NCI-H510A treated with DMSO at 0.1 percent for 48 hours (cell line): ENCODE data around the gene HAUS5.
A peak's percentile ranks its signal among the peaks of the same experiment; 100 is the strongest.

ENCODE experiments used
- DNase-seq: peaks from one replicate; lab custom pipeline; 2025; lab: John Stamatoyannopoulos, UW

The HAUS5 gene

DNA sequence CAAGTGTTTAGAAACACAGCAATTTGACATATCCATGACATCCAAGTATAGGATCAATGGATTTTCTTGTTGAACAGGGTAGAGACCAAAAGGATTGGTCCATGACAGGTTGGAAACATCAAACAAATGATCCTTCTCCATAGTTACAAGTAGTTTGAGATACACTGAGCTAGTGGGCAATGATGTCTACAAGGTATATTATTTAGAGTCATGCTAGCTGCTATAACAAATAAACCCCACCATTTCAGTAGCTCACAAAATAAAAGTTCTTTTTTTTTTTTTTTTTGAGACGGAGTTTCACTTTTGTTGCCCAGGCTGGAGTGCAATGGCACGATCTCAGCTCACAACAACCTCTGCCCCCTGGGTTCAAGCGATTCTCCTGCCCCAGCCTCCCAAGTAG lies 4.9 kb upstream of the HAUS5 start:
- DNase-seq: no peak

DNA sequence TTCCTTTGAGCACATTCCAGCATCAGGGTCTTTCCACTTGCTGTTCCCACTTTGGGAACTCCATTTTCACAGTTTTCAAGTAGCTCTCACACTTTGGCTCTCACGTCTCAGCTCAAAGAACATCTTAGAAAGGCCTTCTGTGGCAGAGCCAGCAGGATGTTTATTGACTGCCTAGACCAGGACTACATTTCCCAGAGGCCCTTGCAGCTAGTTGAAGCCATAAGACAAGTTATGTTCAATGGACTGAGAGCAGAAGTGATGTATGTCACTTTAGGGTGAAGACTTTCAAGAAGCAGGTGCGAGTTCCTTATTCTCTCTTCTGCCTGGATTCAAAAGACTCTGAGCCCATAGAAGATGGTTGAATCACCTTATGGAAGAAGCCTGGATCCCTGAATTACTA lies 4.3 kb upstream of the HAUS5 start:
- no peak for DNase-seq

DNA sequence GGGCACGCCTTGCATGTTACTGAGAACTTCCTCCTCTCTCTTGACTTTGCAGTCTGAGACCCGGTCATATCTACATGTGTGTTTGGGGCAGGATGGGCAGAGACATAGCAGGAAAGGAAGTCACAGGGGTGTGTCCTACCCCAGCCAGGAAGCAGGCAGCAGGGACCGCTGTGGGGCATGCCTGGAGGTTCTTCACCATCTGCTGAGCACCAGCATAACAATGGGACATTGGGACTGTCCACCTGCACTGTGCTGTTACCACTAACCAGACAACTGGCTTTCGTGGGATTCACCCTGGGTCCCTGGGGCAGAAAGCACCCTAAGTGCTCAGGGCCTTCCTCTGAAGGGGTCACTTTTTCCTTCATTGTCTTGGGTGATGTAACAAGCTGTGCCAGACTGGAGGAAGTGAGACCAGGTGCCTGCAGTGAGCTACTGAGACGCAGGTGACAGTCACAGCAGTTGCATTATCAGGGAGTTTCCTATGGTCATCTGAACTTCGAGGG lies 2.6 kb upstream of the HAUS5 start:
- no peak for DNase-seq

DNA sequence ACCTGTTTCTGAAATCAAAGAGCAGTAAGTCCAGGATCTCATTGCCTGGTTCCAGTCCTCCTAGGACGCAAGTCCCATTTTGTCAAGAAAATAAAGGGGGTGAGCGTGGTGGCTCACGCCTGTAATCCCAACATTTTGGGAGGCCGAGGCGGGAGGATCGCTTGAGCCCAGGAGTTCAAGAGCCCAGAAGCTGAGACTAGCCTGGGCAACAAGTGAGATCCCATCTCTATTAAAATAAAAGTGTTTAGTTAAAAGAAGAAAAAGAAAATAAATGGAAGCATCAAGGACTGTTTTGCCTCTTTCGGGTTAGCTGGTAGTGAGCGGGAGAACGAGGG lies 344 bp upstream of the HAUS5 start:
- DNase-seq: no peak

DNA sequence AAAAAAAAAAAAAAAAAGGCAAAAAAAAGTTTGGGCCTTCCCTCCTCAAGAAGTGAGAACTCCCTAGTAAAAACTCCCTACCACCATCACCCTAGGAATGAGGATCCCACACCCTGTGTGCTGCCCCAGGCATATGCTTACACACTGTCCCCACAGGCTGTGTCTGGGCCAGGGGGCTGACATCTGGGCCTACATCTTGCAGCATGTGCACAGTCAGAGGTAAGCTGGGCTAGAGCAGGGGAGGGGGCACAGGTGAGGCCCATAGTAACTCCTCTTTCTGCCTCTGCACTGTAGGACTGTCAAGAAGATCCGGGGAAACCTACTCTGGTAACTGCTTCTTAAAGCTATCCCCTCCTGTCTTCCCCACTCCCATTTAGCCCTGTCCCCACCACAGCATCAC lies 1.0 kb downstream of the HAUS5 start:
- no peak for DNase-seq

DNA sequence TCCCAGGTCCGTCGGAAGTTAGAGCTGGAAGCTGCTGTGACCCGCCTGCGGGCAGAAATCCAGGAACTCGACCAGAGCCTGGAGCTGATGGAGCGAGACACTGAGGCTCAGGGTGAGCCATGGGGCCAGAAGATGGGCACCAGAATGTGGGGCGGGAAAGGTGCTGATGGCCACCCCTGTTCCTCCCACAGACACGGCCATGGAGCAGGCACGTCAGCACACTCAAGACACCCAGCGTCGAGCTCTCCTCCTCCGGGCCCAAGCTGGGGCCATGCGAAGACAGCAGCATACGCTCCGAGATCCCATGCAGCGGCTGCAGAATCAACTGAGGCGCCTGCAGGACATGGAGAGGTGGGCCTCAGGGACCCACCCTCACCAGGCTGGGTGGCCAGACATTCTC lies 2.5 kb downstream of the HAUS5 start:
- no peak for DNase-seq

DNA sequence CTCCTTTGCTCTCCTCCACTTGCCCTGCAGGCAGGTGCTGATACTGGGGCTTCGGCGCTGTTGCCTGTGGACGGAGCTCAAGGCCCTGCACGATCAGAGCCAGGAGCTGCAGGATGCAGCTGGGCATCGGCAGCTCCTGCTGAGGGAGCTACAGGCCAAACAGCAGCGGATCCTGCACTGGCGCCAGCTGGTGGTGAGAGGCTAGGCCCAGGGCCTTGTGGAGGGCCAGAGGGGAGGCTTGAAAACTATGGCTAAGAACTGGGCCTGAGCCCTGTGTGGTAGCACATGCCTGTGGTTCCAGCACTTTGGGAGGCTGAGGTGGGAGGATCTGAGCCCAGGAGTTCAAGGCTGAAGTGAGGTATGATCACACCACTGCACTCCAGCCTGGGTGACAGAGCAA lies 6.3 kb downstream of the HAUS5 start:
- DNase-seq: no peak

DNA sequence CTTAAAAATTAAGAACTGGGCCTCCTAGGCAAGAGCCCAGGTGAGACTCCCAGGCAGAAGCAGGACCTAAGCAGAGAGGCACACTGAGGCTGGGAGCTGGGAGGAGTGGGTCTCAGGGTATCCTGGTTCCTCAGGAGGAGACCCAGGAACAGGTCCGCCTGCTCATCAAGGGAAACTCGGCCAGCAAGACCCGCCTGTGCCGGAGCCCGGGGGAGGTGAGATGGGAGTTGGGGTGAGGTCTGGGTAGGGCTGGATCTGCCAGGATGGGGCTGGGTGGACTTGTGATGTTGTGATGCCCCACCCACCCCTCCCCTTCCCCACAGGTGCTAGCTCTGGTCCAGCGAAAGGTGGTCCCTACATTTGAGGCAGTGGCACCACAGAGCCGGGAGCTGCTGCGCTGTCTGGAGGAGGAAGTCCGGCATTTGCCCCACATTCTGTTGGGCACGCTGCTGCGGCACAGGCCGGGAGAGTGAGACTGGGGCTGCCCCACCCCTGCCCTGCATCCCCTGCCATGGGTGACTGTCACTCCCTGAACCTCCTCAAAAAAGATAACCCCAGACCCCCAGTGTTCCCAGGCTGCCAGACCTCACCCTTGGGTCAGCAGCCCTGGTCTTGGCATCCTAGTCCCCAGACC lies 6.9 kb downstream of the HAUS5 start:
- no peak for DNase-seq

DNA sequence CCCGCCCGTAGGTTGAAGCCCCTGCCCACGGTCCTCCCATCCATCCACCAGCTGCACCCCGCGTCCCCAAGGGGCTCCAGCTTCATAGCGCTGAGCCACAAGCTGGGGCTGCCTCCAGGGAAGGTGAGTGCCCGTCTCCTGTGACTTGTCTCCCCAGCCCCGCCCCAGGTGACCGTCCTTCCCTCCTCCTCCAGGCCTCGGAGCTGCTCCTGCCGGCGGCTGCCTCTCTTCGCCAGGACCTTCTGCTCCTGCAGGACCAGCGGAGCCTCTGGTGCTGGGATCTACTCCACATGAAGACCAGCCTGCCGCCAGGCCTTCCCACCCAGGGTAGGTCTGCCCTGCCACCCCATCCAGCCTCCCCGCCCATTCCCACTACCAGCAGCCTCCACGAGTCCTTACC lies 7.5 kb downstream of the HAUS5 start:
- no peak for DNase-seq

DNA sequence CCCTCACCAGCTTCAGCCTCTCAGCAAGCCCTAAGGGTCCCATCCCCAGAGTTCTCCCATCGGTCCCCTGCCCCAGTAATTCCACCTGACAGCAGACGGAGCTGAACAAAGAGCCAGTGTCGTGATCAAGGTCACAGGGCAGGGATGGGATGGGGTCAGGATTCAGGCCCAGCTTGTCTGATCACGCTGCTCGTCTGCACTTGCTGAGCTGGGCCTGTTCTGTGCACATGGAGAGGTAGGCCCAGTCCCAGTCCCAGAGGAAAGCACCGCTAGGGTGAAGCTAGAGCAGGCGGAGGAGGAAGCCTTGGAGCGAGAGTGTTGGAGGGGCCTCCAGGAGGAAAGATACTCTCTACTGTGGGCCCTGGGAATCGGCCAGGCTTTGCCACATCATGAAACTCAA lies 9.2 kb downstream of the HAUS5 start:
- no peak for DNase-seq

DNA sequence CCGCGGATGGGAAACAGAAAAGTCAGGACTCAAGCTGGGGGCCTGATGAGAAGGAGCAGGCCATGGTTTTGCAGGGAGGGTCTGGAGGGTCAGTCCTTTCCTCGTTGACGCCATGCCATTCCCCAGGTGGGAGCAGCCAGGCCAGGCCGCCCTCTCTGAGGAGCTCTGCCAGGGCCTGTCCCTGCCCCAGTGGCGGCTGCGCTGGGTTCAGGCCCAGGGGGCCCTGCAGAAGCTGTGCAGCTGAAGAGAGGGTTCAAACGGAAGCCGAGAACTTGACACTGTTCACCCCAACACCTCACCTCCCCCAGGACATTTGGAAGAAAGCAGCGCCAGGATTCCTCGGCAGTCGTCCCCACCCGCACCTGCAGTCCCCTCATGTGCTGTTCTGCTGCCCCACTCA lies 10.2 kb downstream of the HAUS5 start:
- no peak for DNase-seq

DNA sequence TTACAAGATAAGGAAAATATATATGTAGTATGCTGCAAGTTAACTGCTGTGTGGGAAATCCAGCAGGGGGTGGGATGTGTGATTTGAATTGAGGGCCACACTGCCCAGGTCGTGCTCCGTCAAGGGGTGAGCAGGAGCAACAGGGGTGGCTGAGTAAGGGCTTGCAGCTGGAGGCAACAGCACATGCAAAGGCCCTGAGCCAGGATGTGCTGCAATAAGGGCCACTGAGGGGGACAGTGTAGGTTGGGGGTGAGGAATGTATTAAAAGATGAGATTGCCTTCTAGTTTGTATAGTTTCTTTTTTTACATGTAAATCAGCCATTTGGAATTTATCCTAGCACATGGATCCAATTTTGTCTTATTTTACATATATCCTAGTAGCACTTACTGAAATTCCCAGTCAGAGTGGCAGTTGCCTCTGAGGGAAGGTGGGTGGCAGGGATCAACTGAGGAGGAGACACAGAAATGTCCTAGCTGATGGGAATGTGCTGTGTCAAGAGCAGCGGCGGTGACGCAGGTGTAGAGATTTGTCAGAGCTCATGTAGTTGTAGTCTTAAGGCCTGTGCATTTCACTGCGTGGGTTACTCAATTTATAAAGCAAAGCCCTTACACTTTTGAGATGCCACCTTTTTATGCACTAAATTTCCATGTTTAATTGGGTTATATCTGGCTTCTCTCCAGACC lies 10.9 kb downstream of the HAUS5 start:
- DNase-seq: no peak

DNA sequence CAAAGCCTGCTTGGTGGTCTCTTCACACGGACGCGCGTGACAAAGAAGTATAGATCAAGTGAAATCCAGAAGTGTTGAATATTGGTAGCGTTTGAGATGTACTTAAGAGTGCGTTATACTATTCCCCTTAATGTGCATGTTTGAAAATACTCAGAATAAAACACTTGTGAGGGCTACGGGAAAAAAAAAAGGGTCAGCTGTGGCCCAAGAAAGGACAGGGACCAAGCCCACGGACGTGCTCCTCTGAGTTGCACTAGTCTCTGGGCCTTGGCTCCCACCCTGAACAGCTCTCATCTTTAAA lies 15.7 kb downstream of the HAUS5 start:
- no peak for DNase-seq

DNA sequence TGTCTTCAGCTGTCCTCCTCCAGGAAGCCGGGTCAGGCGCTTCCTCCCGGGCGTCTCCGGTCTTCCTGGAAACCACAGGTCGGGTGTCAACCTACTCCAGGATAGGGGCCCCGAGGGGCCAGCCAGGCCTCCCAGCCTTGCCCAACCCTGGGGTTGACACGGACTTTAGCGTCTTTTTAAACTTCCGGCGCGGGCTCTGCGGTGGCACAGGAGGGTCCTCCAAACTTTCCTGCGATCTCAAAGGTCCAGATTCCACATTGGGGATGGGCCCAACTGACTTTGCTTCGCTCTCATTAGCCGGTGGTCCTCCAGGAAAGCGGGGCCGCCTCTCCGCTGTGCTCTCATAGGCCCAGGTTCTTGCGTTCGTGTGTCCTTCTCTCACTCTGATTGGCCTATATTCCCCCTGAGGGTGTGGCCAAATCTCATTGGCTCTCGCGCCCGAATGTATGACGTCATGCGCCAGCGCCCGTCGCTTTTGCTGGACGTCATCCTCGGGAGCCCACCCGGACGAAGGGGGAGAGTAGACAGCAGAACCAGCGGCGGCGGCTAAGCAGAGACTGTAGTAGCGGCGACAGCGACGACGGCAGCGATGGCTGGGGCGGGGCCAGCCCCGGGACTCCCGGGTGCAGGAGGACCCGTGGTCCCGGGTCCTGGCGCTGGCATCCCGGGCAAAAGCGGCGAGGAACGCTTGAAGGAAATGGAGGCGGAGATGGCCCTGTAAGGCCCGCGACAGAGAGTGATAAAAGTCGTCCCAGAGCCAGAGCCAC lies 16.2 kb downstream of the HAUS5 start, which contains the start of gene RBM42:
Gene RBM42, plus strand, starts transcription at position 472 of the 767 bp plus-strand sequence. Its CDS starts 118 bp downstream, at position 590.
- DNase-seq: peak; percentile 97

DNA sequence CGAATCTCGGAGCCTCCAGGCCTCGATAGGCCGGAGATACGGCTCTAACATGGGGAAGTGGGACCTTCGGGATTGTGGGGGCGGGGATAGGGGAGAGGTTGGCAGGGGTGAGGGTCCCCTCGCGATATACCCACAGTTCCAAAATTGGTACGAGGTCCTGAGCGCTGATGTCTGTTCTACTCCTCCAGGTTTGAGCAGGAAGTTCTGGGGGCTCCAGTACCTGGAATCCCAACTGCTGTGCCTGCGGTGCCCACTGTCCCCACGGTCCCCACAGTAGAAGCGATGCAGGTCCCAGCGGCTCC lies 16.7 kb downstream of the HAUS5 start:
- no peak for DNase-seq

DNA sequence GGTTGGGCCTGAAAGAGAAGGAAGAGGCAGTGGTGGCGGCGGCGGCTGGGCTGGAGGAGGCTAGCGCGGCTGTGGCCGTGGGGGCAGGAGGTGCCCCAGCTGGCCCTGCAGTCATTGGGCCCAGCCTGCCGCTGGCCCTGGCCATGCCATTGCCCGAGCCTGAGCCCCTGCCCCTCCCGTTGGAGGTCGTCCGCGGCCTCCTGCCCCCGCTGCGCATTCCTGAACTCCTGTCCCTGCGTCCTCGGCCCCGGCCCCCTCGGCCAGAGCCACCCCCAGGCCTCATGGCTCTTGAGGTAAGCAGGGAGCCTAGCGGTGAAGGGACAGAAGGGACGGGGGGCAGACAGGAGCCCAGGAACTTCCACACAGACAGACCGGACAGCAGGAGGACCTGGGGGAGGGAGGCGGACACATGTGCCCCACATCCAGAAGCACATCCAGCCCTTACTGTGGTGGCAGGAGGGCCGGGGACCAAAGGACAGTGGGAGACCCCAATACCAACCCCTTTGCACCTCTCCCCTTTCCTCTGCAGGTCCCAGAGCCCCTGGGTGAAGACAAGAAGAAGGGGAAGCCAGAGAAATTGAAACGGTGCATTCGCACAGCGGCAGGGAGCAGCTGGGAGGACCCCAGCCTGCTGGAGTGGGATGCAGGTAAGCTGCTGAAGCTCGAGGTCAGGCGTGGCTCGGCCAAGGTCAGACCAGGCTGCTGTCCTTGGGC lies 21.3 kb downstream of the HAUS5 start:
- DNase-seq: no peak

DNA sequence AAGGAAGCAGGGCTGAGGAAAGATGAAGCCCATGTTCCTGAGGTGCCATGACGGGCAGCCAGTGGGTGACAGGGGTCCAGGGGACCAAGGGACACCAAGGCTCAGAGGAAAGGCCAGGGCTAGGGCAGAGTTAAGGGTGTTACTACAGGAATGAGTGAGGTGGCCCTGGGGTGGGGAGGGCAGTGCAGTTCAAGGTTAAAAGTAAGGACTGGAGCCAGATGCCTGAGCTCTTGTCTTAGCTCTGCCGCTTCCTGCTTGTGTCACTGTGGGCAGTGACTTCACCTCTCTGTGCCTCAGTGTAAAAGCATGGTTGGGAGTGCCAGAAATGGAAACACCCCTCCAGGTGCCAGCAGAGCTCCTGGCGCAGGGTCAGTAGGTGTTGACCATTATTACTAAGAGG lies 24.1 kb downstream of the HAUS5 start:
- DNase-seq: no peak

DNA sequence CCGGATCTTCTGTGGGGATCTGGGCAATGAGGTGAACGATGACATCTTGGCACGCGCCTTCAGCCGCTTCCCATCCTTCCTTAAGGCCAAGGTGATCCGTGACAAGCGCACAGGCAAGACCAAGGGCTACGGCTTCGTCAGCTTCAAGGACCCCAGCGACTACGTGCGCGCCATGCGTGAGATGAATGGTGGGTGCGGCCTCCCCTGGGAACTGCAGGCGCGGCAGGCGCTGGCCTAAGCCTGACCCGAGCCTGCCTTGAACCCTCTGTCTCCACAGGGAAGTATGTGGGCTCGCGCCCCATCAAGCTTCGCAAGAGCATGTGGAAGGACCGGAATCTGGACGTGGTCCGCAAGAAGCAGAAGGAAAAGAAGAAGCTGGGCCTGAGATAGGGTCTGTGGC lies 24.6 kb downstream of the HAUS5 start:
- no peak for DNase-seq

DNA sequence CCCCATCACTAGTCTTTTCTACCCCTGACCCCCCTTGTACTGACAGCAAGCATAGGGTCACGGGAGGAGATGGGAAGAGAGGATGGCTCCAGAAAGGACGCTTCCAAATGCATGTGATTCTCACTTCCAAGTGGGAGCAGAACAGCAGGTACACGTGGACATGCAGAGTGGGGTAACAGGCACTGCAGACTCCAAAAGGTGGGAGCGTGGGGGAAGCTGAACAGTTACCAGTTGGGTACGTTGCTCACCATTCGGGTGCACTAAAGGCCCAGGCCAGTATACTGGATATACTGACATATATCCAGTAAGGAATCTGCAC lies 26.7 kb downstream of the HAUS5 start:
- no peak for DNase-seq

DNA sequence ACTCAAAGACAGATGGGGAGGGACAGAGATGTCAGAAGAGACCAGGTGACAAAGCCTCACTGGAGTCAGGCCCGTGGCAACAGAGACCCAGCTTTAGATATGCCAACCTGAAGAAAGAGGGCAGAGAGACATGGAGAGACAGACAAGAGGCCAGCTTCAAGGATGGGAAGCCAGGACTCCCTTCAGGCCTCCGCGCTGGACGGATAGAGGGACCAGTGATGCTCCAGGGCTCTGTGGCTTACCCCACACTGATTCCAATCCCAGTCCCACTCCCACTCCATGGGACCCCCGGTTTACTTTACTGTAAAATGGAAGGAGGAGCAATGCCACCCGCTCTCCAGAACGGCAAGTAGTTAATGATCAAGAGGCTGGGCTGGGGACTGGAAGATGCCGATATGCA lies 27.3 kb downstream of the HAUS5 start:
- DNase-seq: no peak

DNA sequence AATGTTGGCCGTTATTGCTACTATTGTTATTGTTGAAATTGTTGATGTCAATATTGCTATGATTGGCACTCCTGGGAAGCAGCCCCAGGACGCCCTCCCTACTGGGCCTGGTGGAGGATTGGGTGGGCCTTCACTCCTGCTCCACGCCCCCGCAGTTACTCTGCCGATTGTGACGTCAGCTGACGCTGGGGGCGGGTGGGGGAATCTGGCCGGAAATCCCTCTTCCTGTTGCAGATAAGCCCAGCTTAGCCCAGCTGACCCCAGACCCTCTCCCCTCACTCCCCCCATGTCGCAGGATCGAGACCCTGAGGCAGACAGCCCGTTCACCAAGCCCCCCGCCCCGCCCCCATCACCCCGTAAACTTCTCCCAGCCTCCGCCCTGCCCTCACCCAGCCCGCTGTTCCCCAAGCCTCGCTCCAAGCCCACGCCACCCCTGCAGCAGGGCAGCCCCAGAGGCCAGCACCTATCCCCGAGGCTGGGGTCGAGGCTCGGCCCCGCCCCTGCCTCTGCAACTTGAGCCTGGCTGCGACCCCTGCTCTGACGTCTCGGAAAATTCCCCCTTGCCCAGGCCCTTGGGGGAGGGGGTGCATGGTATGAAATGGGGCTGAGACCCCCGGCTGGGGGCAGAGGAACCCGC lies 29.1 kb downstream of the HAUS5 start, which contains the start of gene ETV2:
Gene ETV2, plus strand, starts transcription at position 231 of the 637 bp plus-strand sequence. CDS start 716 bp downstream, outside the sequence.
- DNase-seq: no peak

DNA sequence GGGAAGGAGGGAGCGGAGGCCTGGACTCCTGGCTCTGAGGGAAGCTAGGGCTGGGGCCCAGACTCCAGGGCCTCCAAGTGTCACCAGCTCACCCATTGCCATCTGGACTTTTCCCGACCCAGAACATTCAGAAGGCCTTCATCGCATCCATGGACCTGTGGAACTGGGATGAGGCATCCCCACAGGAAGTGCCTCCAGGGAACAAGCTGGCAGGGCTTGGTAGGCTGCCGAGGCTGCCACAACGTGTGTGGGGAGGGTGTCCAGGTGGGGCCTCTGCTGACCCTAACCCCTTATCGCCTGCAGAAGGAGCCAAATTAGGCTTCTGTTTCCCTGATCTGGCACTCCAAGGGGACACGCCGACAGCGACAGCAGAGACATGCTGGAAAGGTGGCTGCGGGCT lies 29.8 kb downstream of the HAUS5 start:
- no peak for DNase-seq
